Body of pancreas (tissue), 4 donors: ENCODE data around the gene KIF3B. TPM values are rescaled to one million over a fixed set of nuclear protein-coding genes. Genes with fewer than 3 reads are reported as not detected.

Experiments
- ATAC-seq: fragments of 150-250 bp; one replicate; pipeline ENCODE4 v1.9.1; 2016
- DNase-seq, 4 donors: peaks; one replicate each; pipeline ENCODE4 v3.0.0-alpha.2; 2019
- H3K27ac ChIP-seq, 4 donors: fragments of 200-600 bp; sonication (generic); 1 replicate in 3 of 4; 2 replicates in 1 of 4; pipeline versions ENCODE4 v1.5.1 to v1.6.1; 2016 to 2019; ENCODE audit warnings: mild to moderate bottlenecking in 1 of 4, mixed read lengths in 1 of 4, moderate library complexity in 1 of 4
- H3K27me3 ChIP-seq, 2 donors: fragments of 200-600 bp; sonication (generic); one replicate each; pipeline ENCODE4 v1.6.0; 2016; ENCODE audit warnings: mild to moderate bottlenecking in 1 of 2
- H3K36me3 ChIP-seq, 2 donors: fragments of 200-600 bp; sonication (generic); replicated peaks in 1 of 2; 2 replicates each; pipeline ENCODE4 v1.5.1; 2016; ENCODE audit warnings: low read depth in 2 of 2; ENCODE audit not compliant: insufficient read depth in 1 of 2
- H3K4me1 ChIP-seq: fragments of 200-600 bp; sonication (generic); one replicate; pipeline ENCODE4 v1.6.0; 2016
- H3K4me3 ChIP-seq, 2 donors: fragments of 200-600 bp; sonication (generic); 1 replicate in 1 of 2; 2 replicates in 1 of 2; pipeline ENCODE4 v1.5.1; 2016 to 2019
- H3K9me3 ChIP-seq, 3 donors: fragments of 200-600 bp; sonication (generic); 1 replicate in 2 of 3; 2 replicates in 1 of 3; pipeline ENCODE4 v1.5.1; 2016
- CTCF ChIP-seq, 7 experiments: fragments of 450-650 bp in 4 of 7; fragments of 200-600 bp in 3 of 7; sonication (generic) in 3 of 7; IDR thresholded peaks; one replicate each; pipeline ENCODE4 v1.5.1; 2016 to 2019; ENCODE audit warnings: antibody characterized with exemption in 7 of 7
- POLR2A ChIP-seq, 3 donors: fragments of 450-650 bp; IDR thresholded peaks; one replicate each; pipeline ENCODE4 v1.6.1; 2016; ENCODE audit warnings: antibody characterized with exemption in 3 of 3, mild to moderate bottlenecking in 2 of 3
- WGBS, 2 donors: methylation state at CpG; one replicate each; pipeline ENCODE4 v1.1.5; 2017; 5-methylcytosine and 5-hydroxymethylcytosine counted together
- intact Hi-C: fragments of 100-400 bp; cut with DNase I; formaldehyde crosslinking; loops from one replicate; pipeline ENCODE4 v1.15.1; 2023
- total RNA-seq, 2 donors: library from RNA; depleted of rRNA; stranded (reverse); fragments of >200 nt; gene quantifications; one replicate each; pipeline ENCODE4 v1.1.0, GENCODE V29; 2016

Gene KIF3B
- total RNA-seq, 2 donors from 2014 or later: 23.1 to 28.3 TPM

DNA sequence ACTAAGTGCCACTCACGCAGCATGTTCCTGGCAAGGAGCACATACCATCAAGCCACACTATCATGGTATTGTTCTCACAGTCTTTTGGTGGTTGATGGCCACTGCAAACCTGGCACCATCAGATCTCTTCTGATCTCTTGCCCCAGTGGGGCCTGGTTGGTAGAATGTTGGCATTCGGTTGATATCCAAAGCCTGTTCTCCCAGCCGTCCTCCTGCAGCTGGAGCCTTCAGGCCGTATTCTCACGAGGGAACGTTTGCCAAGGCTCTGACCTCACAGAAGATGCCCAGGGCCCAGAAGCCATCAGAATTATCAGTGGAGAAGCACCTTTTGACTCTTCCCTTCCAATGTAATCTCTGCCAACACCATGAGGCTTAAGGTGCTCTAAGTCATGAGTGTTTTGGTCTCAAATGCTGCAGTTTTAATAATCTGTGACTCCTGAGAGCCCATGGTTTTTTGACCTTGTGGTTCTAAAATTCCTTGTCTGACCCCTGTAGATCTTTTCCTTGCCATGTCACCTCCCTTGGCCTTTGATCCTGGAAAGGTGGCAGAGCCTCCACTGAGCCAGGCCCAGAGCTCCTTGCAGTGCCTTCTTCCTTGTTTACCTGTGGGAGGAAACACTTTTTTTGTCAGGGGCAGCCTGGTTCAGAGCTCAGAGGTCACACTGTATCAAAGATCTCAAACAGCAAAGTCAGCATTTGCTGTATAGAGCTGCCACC is 42.0 kb upstream of the KIF3B start:
- no peak for ATAC-seq
- H3K27ac ChIP-seq: peak overlapping the region in 2 of 4 donors; percentile 3 to 27
- intact Hi-C loops: no loop called here

GRCh38 chr20:32236048-32236533 is 41.4 kb upstream of the KIF3B start:
- no peak for DNase-seq
- Histone ChIP-seq H3K27ac (peak overlapping the region in 2 of 4 donors; percentile 3 to 27), H3K27me3 (no peaks in the 10 kb centered on the region), H3K36me3 (peaks cover 5 to 13% of the 10 kb centered on the region in 2 donors), H3K4me1 (peaks cover 27% of the 10 kb centered on the region), H3K9me3 (no peaks in the 10 kb centered on the region), H3K4me3 (no peak overlapping the region)
- TF ChIP-seq CTCF (IDR thresholded peaks at IDR 0.05) (no peak), POLR2A (IDR thresholded peaks at IDR 0.05) (no peak)
- 83 to 96% methylated on average over 3 of the region's 3 CpGs for WGBS, 2 donors
- intact Hi-C loops: no loop called here
- no peak for ATAC-seq

More for the DNA sequence above, 42.0 kb upstream of the KIF3B start:
- Histone ChIP-seq H3K4me1 (peaks cover 26% of the 10 kb centered on the region), H3K4me3 (no peak overlapping the region), H3K9me3 (no peaks in the 10 kb centered on the region), H3K27me3 (no peaks in the 10 kb centered on the region), H3K36me3 (peaks cover 5 to 14% of the 10 kb centered on the region in 2 donors)
- peak; percentile 15 to 53 (median 25) for DNase-seq
- WGBS, 2 donors: 62% methylated on average over 6 of the region's 6 CpGs; no CpG with 5 or more reads in 1 of the 2 donors
- no peak for TF ChIP-seq CTCF (IDR thresholded peaks at IDR 0.05)
- no peak for TF ChIP-seq POLR2A (IDR thresholded peaks at IDR 0.05)

- Histone ChIP-seq H3K27ac (peak overlapping the region in 2 of 4 donors; percentile 3 to 27), H3K4me1 (peaks cover 27% of the 10 kb centered on the region), H3K4me3 (no peak overlapping the region), H3K9me3 (no peaks in the 10 kb centered on the region), H3K36me3 (peaks cover 5 to 11% of the 10 kb centered on the region in 2 donors), H3K27me3 (no peaks in the 10 kb centered on the region)
- DNase-seq: no peak
- TF ChIP-seq CTCF (IDR thresholded peaks at IDR 0.05) (no peak), POLR2A (IDR thresholded peaks at IDR 0.05) (no peak)
- no peak for ATAC-seq
- 76 to 92% methylated on average over 2 of the region's 2 CpGs for WGBS, 2 donors
- intact Hi-C loops: no loop called here
Measured at GRCh38 chr20:32236819-32237218, 40.6 kb upstream of the KIF3B start.

GRCh38 chr20:32237419-32237818 is 40.0 kb upstream of the KIF3B start:
- Histone ChIP-seq H3K4me3 (no peak overlapping the region), H3K27me3 (no peaks in the 10 kb centered on the region), H3K36me3 (peaks cover 5 to 11% of the 10 kb centered on the region in 2 donors), H3K9me3 (no peaks in the 10 kb centered on the region), H3K27ac (peak overlapping the region in 2 of 4 donors; percentile 3 to 15), H3K4me1 (peaks cover 27% of the 10 kb centered on the region)
- 89 to 90% methylated on average over 6 of the region's 6 CpGs for WGBS, 2 donors
- TF ChIP-seq CTCF (IDR thresholded peaks at IDR 0.05) (no peak), POLR2A (IDR thresholded peaks at IDR 0.05) (no peak)
- DNase-seq: no peak
- ATAC-seq: no peak
- intact Hi-C loops: no loop called here
